ENCODE data around the gene OLIG2. TPM values are rescaled to one million over a fixed set of nuclear protein-coding genes. Genes with fewer than 3 reads are reported as not detected.

Gene OLIG2
- total RNA-seq, 1 experiment from 2014 or later: not detected

GRCh38 chr21:33070998-33071769, 45.4 kb downstream of the OLIG2 start:
- RAD21 ChIA-PET (ENCODE audit: low non-redundant PET in 1 of 2, low total read pairs in 2 of 2, uncharacterized antibody in 2 of 2, unreplicated experiment in 2 of 2): no interaction called here
- H3K27me3 ChIP-seq (ENCODE audit: insufficient read depth, low read length): peaks cover 12% of the 10 kb centered on the region

More at GRCh38 chr21:33070998-33071769, 45.4 kb downstream of the OLIG2 start:
- Histone ChIP-seq H3K9me3 (ENCODE audit: control insufficient read depth in 1 of 2, insufficient read depth in 1 of 2, low read depth in 1 of 2, low read length in 2 of 2) (no peaks in the 10 kb centered on the region), H3K27ac (ENCODE audit: low read depth, low read length) (no peak overlapping the region), H4K20me1 (ENCODE audit: insufficient read depth) (no peaks in the 10 kb centered on the region), H3K36me3 (ENCODE audit: control insufficient read depth in 1 of 2, insufficient read depth in 2 of 2, low read length in 2 of 2) (no peaks in the 10 kb centered on the region), H3K9ac (ENCODE audit: low read length) (no peak overlapping the region), H3K4me1 (ENCODE audit: control insufficient read depth in 1 of 2, insufficient read depth in 2 of 2, low read length in 2 of 2) (peaks cover 3 to 9% of the 10 kb centered on the region in 2 experiments; a peak in 2 of 4 replicates), H3K9me2 (ENCODE audit: insufficient read depth) (no peaks in the 10 kb centered on the region), H3K4me2 (ENCODE audit: low read length) (no peak overlapping the region), H3K4me3 (replicated peaks in 1 of 2; ENCODE audit: low read depth in 1 of 2, low read length in 2 of 2) (no peak overlapping the region), H3K79me2 (ENCODE audit: insufficient read depth, low read length) (no peaks in the 10 kb centered on the region), H2AFZ (ENCODE audit: low read depth, low read length, poor library complexity, severe bottlenecking) (no peak overlapping the region)
- TF ChIP-seq CTCF (IDR thresholded peaks at IDR 0.05 in 2 of 3, conservative IDR thresholded peaks at IDR 0.05 in 1 of 3; ENCODE audit: borderline replicate concordance in 1 of 3, insufficient read depth in 1 of 3, low read depth in 2 of 3, low read length in 2 of 3): no peak
- no peak for TF ChIP-seq SP1 (IDR thresholded peaks at IDR 0.05; ENCODE audit: low read depth)
- TF ChIP-seq SRF (IDR thresholded peaks at IDR 0.05; ENCODE audit: low read depth): no peak
- TF ChIP-seq EZH2 (IDR thresholded peaks at IDR 0.05): no peak
- no peak for TF ChIP-seq ATF3 (IDR thresholded peaks at IDR 0.05)
- TF ChIP-seq POLR2AphosphoS5 (IDR thresholded peaks at IDR 0.05; ENCODE audit: low read depth, low read length): no peak
- no peak for TF ChIP-seq EGR1 (IDR thresholded peaks at IDR 0.05; ENCODE audit: low read depth)
- TF ChIP-seq FOSL1 (IDR thresholded peaks at IDR 0.05; ENCODE audit: low read depth): no peak
- TF ChIP-seq MAX (IDR thresholded peaks at IDR 0.05): no peak
- intact Hi-C loops (cut with micrococcal nuclease): no loop called here
- ATAC-seq (no peak), DNase-seq (ENCODE audit: low read depth, low spot score) (no peak)
- POLR2A ChIA-PET: interaction anchor here (1.5 kb wide), 1 partner anchor 8 kb away, joined by 3 read pairs; no protein-coding TSS in a partner anchor
- no TSS peak for BruUV-seq (replicated peaks)
- CTCF ChIA-PET: no interaction called here
